C4-2B (cell line): Measurements from ENCODE around the gene NUB1.

Experiments
- H3K27ac ChIP-seq: fragments of 450-650 bp; 2 replicates; pipeline ENCODE4 v1.5.1; 2017
- CTCF ChIP-seq: fragments of 450-650 bp; conservative IDR thresholded peaks from 2 replicates; pipeline ENCODE4 v1.5.1; 2017; ENCODE audit warnings: mild to moderate bottlenecking
- ZFX ChIP-seq: fragments of 450-650 bp; IDR thresholded peaks from 2 replicates; pipeline ENCODE4 v1.6.1; 2017

The NUB1 gene

GRCh38 chr7:151388007-151388297, 46.3 kb downstream of the NUB1 start:
- TF ChIP-seq ZFX, result no peak
- no peak overlapping the region for H3K27ac ChIP-seq

GRCh38 chr7:151388430-151388829, 46.8 kb downstream of the NUB1 start:
- TF ChIP-seq CTCF (no peak), ZFX (no peak)
- no peak overlapping the region for H3K27ac ChIP-seq

GRCh38 chr7:151389096-151389767, 47.6 kb downstream of the NUB1 start:
- H3K27ac ChIP-seq, result no peak overlapping the region
- TF ChIP-seq ZFX (no peak), CTCF (no peak)

GRCh38 chr7:151389768-151390597, 48.4 kb downstream of the NUB1 start:
- H3K27ac ChIP-seq, result no peak overlapping the region
- TF ChIP-seq ZFX (no peak), CTCF (no peak)

GRCh38 chr7:151390598-151391357, 49.2 kb downstream of the NUB1 start:
- TF ChIP-seq ZFX, result no peak
- no peak overlapping the region for H3K27ac ChIP-seq

GRCh38 chr7:151391358-151391730, 49.7 kb downstream of the NUB1 start:
- TF ChIP-seq CTCF (no peak), ZFX (no peak)
- H3K27ac ChIP-seq, result no peak overlapping the region

GRCh38 chr7:151392002-151392401, 50.4 kb downstream of the NUB1 start:
- H3K27ac ChIP-seq, result no peak overlapping the region
- TF ChIP-seq ZFX, result no peak
- TF ChIP-seq CTCF, result no peak

GRCh38 chr7:151392426-151392825, 50.8 kb downstream of the NUB1 start:
- no peak for TF ChIP-seq CTCF
- TF ChIP-seq ZFX, result no peak

More at GRCh38 chr7:151392426-151392825, 50.8 kb downstream of the NUB1 start:
- no peak overlapping the region for H3K27ac ChIP-seq
